ENCODE data around the gene PHKA1.
"Not testable (repeated sequence)": the region's sequence is repeated elsewhere in the genome, so short reads cannot be mapped to it uniquely, and the experiment has no call there.

The PHKA1 gene

DNA sequence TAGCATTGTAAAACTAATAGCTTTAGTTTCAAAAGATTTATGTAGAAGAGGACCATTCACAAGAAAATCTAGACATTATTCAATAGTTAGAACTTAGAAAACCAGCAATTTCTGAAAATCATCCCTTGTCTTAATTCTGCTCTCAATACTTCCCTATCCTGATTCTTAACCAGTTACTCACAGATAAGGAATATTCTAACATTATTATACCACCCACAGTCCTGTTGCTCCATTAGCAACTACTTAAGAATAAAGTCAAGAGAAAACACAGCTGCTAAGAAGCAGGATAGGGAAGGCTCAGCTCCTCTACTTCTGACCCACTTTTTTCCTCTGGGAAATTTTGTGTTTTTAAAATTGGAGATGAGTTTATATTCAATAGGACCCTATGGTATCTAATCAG lies 47.7 kb downstream of the PHKA1 start:
- DNase-seq (ENCODE audit: low spot score) = no peak

DNA sequence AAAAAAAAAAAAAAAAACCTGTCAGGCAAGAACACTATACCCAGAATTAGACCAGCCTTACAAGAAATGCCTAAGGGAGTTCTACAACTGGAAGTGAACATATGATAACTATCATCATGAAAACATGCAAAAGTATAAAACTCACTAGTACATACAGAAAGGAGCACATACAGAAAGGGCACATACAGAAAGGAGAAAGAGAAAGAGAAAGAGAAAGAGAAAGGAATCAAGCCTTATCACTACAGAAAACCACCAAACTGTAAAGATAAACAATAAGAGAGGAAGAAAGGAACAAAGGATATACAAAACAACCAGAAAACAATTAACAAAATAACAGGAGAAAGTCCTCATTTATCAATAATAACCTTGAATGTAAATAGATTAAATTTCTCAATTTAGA lies 50.4 kb downstream of the PHKA1 start:
- DNase-seq (ENCODE audit: low spot score) = no peak

DNA sequence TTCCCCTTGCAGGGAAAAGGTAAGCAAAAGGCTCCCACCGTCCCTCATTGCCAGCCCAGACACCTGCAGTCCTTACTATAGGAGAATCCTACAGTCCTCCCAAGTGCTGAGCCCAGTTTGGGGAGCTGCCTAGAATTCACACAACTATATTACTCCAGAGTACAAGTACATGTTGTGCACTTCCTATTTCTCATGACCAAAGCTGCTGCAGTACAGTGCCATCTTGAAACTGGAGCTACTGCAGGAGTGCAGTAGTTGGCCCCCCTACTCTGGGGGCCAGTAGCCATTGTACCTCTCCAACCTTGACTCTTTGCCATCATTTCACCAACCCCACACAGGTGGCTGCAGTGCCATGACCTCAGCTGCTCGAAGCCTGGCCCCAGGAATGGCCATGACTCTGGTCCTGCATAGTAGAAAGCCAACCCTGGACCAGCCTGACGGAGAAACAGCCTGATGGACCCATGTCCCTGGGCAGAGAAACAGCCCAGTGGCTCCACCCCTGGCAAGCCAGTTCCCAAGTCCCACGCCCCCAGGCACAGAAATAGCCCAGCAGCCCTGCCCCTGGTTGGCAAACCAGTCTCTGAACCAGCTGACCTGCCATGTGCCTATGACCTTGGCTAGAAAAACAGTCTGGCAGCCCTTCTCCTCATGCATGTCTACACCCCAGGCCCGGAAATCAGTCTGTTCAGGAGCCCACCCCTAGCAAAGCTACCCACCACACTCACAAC lies 51.9 kb downstream of the PHKA1 start:
- DNase-seq (ENCODE audit: low spot score) = no peak

DNA sequence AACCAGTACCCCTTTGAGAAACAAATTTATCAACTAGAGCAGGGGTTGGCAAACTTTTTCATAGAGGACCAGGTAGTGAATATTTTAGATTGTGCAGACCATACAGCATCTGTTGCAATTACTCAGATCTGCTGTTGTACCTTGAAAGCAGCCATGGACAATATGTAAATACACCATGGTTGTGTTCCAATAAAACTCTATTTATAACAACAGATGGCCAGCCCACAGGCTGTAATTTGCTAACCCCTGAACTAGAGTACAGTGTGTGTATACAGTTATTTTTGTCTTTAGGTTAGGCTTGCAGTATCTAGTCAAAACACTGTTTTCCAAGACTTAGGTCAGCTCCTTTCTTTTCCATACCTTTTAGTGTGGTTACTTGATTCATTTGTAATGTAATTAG lies 54.4 kb downstream of the PHKA1 start:
- DNase-seq (ENCODE audit: low spot score) = no peak

DNA sequence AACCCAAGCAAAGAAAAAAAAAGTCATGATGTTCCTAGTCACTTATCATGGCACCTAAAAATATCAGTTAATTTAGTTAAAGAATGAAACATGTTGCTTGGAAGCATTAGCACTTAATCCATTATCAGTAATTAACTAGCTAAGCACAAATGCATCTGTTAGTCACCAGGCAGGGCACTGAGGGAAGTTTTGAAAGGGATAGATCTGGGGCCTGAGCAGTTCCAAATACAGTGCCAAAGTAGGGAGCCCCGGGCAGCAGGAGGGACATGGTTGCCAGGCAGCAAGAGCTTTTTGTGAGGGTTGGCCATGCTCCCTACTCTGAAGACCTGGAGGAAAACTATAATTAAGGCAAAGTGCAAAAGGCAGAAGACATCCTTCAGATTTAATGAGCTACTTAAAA lies 62.0 kb downstream of the PHKA1 start:
- DNase-seq (ENCODE audit: low spot score) = no peak

DNA sequence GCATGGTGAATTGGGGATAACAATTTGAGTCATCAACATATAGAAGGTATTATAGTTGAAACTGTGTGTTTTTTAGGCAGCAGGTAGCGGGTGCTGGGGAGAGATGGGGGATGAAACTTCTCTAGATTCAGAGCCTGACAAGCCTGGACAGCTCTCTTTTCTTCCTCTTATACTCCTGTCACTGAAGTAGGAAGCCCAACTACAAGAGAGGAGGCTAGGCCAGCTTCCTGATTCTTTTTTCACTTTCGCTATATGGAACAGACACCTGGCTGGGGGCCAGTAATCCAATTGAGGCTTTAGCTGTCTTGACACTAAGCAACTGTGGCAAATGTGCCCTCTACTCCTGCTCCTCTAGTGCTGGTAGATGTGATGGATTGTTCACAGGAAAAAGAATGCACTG lies 69.2 kb downstream of the PHKA1 start:
- DNase-seq (ENCODE audit: low spot score) = no peak

DNA sequence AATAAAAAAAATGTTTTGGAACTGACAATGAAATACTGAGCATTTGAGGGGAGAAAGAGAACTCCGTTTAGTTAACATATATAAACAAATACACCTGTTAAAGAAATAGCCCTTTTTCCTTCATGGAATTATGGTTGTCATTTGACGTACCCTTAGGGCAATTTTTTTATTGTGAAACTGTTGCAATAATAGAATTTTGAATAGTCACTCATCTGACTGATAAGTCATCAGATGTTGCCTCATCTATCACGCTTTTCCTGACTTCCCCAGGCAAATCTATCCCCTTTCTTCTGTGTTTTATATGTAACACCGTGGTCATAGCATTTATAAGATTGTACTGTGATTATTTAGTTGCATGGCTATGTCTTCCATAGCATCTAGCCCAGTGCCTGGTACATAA lies 72.5 kb downstream of the PHKA1 start:
- no peak for DNase-seq (ENCODE audit: low spot score)

DNA sequence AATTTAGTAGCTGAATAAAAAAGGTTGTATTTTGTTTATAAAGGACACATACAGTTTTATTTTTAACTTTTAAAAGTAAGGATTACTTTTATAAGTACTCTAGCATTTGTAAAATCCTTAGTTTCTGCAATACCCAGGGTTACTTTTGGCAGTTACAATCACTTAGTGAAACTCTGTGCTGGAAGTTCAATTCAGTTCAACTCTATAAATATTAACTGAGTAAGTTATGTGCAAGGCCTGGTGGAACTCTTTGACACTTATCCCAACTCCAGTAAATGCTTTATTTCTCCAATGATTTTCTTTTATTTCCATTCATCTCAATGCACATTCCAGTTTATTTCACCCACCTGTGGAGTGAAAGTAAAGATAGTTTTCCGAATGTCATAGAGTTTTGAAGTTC lies 78.2 kb downstream of the PHKA1 start:
- DNase-seq (ENCODE audit: low spot score) = no peak

DNA sequence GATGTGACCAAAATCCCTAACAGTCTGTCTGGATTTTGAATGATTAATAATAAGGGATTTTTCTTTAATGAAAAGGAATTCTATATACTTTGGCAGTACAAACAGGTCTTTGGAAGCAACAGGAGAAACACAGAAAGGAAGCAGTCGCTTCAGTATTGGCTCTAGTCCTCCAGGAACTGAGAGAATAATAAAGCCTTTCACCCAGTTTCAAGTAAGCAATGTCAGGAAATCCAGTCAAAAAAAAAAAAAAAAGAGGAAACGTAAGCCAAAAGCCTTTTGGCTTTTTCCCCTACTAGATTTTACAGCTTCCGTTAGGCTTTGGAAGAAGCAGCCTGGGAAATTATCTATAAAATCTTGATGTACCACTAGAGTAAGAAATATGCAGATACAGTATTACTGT lies 79.8 kb downstream of the PHKA1 start:
- no peak for DNase-seq (ENCODE audit: low spot score)

DNA sequence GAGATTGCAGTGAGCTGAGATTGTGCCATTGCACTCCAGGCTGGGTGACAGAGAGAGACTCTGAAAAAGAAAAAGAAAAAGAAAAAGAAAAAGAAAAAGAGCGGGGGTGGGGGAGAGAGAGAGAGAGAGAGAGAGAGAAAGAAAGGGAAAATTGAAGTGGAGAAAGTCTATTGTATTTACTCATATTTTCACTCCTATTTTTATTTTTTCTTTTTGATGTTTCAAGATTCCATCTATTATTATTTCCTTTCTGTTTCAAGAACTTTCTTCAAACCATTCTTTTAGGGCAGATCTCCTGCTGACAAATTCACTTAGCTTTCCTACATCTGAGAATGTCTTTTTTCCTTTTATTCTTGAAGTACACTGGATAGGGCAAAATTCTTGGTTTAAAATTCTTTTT lies 83.9 kb downstream of the PHKA1 start:
- no peak for DNase-seq (ENCODE audit: low spot score)

DNA sequence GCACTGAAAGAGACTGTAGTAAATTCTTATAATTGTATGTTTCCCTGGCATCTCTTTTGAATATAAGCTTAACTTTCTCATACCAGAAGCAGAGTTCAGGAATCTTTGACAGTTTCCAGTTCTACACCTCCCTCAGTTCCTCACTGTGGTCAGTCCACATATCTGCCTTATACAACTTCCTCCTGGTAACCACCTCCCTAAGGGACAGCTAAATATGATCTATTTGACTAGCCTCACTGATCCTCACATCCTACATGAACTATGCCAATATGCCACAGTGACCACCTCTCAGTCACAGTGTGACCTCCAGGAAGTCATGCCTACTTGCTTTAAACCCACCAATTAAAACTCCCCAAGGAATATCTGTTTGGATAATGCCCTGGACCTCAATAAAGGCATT lies 89.9 kb downstream of the PHKA1 start:
- DNase-seq (ENCODE audit: low spot score) = no peak

DNA sequence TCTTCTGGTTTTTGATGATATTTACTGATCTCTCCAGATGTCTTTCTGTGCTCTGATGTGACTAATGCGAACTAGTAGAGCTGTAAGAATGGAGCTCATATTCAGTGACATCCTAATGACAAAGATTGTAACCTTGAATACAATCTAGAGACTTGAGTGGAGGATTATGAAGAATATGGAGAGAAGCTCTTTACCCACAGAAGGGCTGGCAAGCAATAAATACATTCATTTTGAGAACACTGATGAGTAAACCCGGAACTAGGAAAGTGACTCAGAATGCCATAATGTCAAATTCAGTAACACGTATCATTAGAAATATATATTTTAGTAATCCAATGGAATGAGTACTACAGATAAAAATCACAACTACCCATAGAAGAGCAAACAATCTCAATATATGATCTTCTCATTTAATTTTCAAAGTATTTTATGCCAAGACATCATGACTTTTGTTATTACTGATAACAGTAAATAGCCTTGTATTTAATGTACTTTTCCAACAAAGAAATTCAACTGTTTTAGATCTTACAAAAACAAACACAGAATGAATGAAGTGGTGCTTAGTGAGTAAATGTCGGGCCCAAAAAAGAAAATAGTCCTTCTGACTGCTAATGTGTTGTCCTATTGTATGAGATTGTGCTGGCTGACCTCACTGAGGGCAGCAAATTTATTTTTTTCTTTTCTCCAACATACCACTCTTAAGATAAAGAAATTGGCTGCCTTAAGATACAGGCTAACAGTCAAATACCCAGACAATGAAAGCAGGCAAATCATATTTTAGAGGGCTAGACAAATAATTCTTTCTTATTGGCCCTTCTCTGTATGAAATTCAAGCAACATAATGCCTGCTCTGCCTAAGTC lies 92.3 kb downstream of the PHKA1 start:
- DNase-seq (ENCODE audit: low spot score) = no peak

DNA sequence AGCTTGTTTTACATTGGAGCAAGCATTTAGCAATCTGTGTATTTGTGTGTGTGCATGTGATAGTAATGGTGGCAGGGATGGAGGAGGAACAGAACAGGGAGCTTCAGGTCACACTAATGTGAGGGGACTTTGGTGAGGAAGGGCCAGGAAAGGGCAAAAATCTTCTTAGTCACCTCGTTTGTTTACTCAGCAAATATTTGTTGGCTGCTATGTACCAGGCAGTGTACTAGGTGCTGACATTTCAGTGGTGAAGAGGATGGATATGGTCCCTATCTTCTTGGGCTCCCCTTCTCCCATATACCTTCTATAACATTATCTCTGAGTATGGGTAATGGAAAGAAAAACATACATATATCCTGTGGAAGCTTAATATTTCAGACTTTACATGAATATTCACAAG lies 92.9 kb downstream of the PHKA1 start:
- no peak for DNase-seq (ENCODE audit: low spot score)

DNA sequence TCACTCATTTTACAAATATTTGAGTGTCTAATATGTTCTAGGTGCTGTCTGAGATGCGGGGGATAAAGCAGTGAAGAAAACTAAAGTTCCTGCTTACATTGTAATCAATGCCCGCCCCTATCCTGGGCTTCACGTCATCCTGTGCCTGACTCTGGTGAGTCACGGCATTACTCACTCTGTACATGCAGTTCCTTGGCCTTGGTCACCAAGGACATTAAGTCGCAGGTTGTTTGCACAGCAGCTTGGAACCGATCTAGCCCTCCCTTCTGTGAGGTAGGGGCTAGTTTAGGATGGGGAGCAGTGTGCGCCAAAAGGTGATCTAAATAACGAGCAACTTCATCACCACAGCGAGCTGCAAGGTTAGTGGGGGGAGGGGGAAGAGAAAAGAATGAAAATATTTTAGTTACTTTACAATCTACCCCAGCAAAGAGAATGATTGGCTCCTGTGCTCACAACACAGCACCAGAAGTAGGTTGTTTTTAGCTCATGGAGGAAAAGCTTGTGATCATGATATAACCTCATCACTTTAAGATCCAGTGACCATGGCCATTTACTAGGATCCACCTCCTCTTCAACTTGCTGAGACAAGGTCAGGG lies 93.5 kb downstream of the PHKA1 start:
- no peak for DNase-seq (ENCODE audit: low spot score)

DNA sequence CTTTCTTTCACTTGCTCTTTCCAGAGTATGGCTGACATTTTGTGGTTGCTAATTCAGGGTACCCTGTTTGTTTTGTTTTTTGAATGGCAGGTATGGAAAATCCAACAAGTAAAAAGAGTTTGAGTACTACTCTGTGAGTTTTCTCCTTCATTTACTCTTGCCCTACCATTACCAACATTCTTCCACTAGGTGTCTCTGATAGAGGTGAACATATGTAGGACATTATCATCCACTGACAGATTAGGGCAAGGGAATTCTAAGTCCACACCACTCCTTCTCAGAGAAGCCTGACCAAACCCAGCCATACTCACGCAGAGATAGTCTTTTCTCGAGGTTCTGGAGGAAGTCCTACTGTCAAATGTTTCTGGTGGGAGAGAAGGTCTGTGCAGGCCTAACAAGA lies 104.8 kb downstream of the PHKA1 start:
- DNase-seq (ENCODE audit: low spot score) = no peak

DNA sequence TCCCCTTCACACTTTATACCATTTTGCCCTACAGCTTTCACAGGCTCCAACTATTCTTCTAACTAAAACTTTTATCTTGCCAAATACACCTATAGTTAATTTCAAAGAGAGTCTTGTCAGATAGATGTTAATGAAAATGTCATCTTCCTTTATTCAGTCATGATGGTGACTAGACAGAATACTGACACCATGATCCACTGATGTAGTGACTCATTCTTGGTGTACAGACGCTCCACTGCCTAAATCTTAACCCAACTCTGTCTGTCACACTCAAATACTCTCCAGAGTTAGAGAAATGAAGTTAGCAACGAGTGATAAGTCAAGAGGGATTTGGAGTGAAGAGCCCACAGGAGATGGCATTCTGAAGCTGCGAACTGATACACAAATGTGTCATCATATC lies 109.4 kb downstream of the PHKA1 start:
- no peak for DNase-seq (ENCODE audit: low spot score)

DNA sequence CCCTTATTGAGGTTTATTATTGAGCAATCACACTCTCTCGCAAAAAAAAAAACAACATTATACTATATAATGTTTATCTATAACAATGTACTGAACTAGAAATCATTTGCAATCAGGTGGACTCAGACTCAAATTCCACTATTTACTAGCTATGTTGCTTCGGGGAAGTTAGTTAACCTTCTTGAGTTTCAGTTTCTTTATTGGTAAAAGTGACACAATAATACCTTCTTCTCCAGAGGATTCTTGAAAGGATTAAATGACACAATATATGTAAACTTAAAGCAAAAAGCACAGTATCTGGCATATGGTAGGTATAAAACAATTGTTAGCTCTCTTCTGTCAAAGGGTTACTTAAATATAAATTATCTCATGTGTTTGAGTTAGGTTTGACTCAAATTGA lies 110.0 kb downstream of the PHKA1 start:
- DNase-seq (ENCODE audit: low spot score) = no peak

DNA sequence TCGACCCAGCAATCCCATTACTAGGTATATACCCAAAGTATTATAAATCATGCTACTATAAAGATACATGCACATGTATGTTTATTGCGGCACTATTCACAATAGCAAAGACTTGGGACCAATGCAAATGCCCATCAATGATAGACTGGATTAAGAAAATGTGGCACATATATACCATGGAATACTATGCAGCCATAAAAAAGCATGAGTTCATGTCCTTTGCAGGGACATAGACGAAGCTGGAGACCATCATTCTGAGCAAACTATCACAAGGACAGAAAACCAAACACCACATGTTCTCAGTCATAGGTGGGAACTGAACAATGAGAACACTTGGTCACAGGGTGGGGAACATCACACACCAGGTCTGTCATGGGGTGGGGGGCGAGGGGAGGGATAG lies 123.1 kb downstream of the PHKA1 start:
- not testable (repeated sequence) for DNase-seq (ENCODE audit: low spot score)

DNA sequence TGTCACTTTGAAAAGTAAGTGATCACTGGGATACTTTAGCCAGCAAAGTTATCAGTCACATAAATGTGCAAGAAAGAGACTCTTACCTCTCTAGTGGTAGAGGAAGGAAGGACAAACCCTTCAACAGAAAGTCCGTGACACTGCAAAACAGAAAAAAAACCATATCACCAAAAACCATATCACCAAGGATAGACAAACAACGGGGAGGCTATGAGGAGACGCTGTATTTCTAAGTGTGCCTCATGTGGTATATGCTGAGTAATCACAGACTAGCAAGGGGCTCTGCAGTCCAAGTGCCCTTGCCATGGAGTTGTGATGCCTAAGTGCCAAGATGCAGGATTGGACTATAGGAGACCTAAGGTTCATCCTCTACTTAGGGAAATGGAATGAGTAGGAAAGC lies 129.9 kb downstream of the PHKA1 start:
- DNase-seq (ENCODE audit: low spot score) = no peak

DNA sequence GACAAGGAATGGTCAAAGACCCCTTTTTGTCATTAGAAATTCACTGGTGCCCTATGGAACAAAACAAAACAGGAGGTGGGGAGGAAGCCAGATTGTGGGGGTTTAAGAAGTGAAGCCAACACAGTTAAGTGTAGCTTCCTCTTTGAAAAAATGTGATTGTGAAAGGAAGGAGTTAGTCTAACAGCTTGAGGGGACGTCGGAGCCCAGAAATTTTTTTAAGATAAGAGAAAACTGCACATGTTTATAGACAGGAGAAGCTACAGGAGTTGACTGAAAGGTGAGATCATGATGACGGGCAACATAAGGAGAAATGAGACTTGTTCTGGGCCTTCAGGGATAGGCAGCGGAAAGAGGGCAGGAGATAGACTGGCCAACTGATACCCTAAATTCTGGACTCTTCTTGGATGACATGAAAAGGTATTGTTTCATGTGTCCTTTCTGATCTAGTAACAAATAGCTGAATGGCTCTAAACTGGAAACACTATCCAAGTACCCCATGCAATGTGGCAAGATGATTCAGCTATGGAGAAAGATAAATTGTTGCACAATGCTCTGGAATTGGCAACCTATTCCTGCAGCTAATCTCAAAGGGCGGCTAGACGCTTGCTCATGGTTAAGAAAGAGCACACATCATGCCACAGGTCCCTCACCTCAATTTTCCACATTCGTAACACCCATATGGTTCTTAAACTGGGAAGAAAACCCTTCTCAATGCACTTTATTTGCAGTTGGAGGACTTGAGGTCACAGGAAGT lies 137.8 kb downstream of the PHKA1 start:
- no peak for DNase-seq (ENCODE audit: low spot score)

DNA sequence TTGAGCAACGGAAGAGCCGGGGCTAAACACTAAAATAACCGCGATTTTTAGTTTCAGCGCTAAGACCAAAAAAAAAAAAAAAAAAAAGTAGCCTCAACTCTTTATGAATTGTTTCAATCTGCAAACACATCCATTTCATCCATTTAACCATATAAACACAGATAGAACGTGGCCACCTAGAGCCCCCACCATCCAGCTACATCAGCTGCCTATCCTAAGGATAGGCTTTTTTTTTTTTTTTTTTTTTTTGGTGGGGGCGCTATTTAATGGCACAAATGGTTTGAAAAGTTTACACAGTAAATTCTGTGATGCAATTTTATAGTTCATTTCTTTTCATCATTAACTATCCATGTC lies 141.0 kb downstream of the PHKA1 start:
- no peak for DNase-seq (ENCODE audit: low spot score)

DNA sequence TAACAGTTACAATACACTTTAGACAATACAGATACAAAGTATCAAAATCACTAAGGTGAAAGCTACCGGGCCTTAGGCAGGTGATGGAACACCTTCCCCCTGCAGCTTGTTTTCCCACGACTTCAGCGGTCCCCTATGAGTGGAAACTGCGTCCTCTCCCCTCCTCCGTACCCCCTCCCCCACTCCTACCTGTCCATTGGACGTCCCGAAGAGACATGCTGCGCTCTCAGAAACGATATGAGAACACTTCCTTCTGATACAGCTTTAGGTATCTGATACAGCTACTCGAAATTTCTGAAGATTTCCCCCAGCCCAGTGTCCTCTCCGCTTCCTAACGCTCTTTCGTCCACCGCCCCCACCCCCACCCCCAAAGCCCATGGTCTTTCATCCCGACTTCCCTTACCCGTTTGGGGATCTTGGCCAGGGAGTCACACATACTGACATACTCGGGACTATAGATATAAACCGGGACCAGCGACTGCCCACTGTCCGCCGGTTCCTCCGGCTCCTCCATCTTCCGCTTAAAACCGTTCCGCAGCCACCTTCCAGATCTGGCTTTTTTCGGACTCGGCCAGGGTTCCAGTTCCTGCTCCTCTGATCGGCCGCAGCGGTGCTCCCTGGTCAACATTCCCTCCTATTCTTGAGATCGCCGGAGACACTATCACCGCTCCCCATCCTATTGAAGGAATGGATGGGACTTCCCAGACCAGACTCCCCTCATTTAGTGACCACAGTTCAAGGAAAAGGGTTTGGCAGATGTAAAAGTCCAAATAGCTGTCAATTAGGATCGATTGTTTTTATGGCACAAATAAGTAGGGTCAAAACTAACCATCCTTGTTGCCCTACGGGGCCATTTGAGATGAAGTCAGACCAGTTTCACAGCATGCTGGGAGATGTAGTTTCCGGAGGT lies 141.6 kb downstream of the PHKA1 start, which contains the start of gene HDAC8:
TSS of gene HDAC8 (minus strand) at position 596 of the 910 bp plus-strand sequence. CDS start at position 514, 82 bp downstream.
- DNase-seq (ENCODE audit: low spot score) = peak; percentile 33
